OCI-LY7 (cell line): ENCODE results near the gene AOPEP. TPM values are rescaled to one million over a fixed set of nuclear protein-coding genes. Genes with fewer than 3 reads are reported as not detected.

Experiments used
- BruUV-seq: library from RNA; stranded (reverse); fragments of 400-500 nt; replicated peaks from 2 replicates; lab custom pipeline; 2021; lab: Mats Ljungman, UMichigan
- CTCF ChIA-PET: fragments of 300-600 bp; sonication (Branson Sonifier 250); formaldehyde crosslinking; loops from one replicate; lab custom pipeline; 2022; ENCODE audit warnings: antibody characterized with exemption; ENCODE audit not compliant: unreplicated experiment; lab: Charles Lee
- POLR2A ChIA-PET: fragments of 300-600 bp; sonication (Branson Sonifier 250); formaldehyde crosslinking; loops from one replicate; lab custom pipeline; 2022; ENCODE audit warnings: antibody characterized with exemption; lab: Charles Lee
- DNase-seq: peaks from one replicate; pipeline ENCODE4 v3.0.0-alpha.2; 2015; ENCODE audit warnings: low spot score
- H2AFZ ChIP-seq: fragments of 200-600 bp; sonication (generic), shearing (Covaris generic); 2 replicates; pipeline ENCODE4 v1.6.1; 2014; ENCODE audit warnings: mild to moderate bottlenecking, antibody characterized with exemption, low read length, moderate library complexity
- H3K27ac ChIP-seq: fragments of 200-600 bp; sonication (generic); 2 replicates; pipeline ENCODE4 v1.5.1; 2014; ENCODE audit warnings: mixed run types, low read depth, mild to moderate bottlenecking, moderate library complexity, low read length, inconsistent platforms; ENCODE audit not compliant: poor library complexity, severe bottlenecking
- H3K36me3 ChIP-seq: fragments of 200-600 bp; sonication (generic); 2 replicates; pipeline ENCODE4 v1.6.1; 2014; ENCODE audit warnings: mild to moderate bottlenecking, antibody characterized with exemption, low read length, moderate library complexity, mixed read lengths; ENCODE audit not compliant: insufficient read depth
- H3K4me1 ChIP-seq: fragments of 200-600 bp; sonication (generic); 2 replicates; pipeline ENCODE4 v1.5.1; 2014; ENCODE audit warnings: mild to moderate bottlenecking, low read length; ENCODE audit not compliant: insufficient read depth, poor library complexity, severe bottlenecking
- H3K4me2 ChIP-seq: fragments of 200-600 bp; sonication (generic); 2 replicates; pipeline ENCODE4 v1.6.1; 2014; ENCODE audit warnings: mild to moderate bottlenecking, low read length
- H3K4me3 ChIP-seq: fragments of 200-600 bp; sonication (generic); 2 replicates; pipeline ENCODE4 v1.5.1; 2014; ENCODE audit warnings: mild to moderate bottlenecking, low read depth, low read length; ENCODE audit not compliant: poor library complexity, severe bottlenecking
- H3K79me2 ChIP-seq: fragments of 200-600 bp; sonication (generic); 2 replicates; pipeline ENCODE4 v1.6.1; 2016; ENCODE audit warnings: low read depth, mild to moderate bottlenecking, low read length, moderate library complexity, mixed read lengths; ENCODE audit not compliant: insufficient read depth
- H3K9me2 ChIP-seq: fragments of 200-600 bp; sonication (generic); 2 replicates; pipeline ENCODE4 v1.6.1; 2016; ENCODE audit warnings: mild to moderate bottlenecking, low read length, mixed read lengths; ENCODE audit not compliant: insufficient read depth
- H3K9me3 ChIP-seq: fragments of 200-600 bp; sonication (generic); 2 replicates; pipeline ENCODE4 v1.6.1; 2014; ENCODE audit warnings: mild to moderate bottlenecking, mixed run types, low read length, mixed read lengths
- H4K20me1 ChIP-seq: fragments of 200-600 bp; sonication (generic); 2 replicates; pipeline ENCODE4 v1.6.1; 2014; ENCODE audit warnings: mild to moderate bottlenecking, antibody characterized with exemption, low read length, moderate library complexity, mixed read lengths; ENCODE audit not compliant: insufficient read depth
- CTCF ChIP-seq: fragments of 200-600 bp; sonication (generic); conservative IDR thresholded peaks from 2 replicates; pipeline ENCODE4 v1.5.1; 2014; ENCODE audit warnings: mild to moderate bottlenecking, antibody characterized with exemption, low read length, moderate library complexity, mixed read lengths
- EZH2phosphoT487 ChIP-seq: fragments of 200-600 bp; sonication (generic); IDR thresholded peaks from 2 replicates; pipeline ENCODE4 v1.6.1; 2018; ENCODE audit warnings: low read depth, borderline replicate concordance, mild to moderate bottlenecking, mixed run types, antibody characterized with exemption, low read length, moderate library complexity, mixed read lengths
- intact Hi-C: fragments of 100-400 bp; cut with micrococcal nuclease; formaldehyde crosslinking; loops from one replicate; pipeline ENCODE4 v1.10.0; 2022; ENCODE audit not compliant: unreplicated experiment
- total RNA-seq, 2 experiments: library from RNA; depleted of rRNA in 1 of 2; stranded (reverse); fragments of >200 nt in 1 of 2; shearing (Covaris generic) in 1 of 2; gene quantifications; 2 replicates each; pipeline ENCODE4 v1.2.3, GENCODE V29; 2014 to 2022

The AOPEP gene
- total RNA-seq, 2 experiments from 2014 or later = 17.3 to 24.3 TPM

- Histone ChIP-seq H3K9me3 (no peaks in the 10 kb centered on the region), H3K27ac (no peak overlapping the region), H3K4me2 (no peak overlapping the region; the same call in 1 of the 2 replicates), H3K4me3 (no peak overlapping the region), H3K79me2 (no peaks in the 10 kb centered on the region), H2AFZ (no peak overlapping the region), H3K36me3 (peaks cover 19% of the 10 kb centered on the region), H3K4me1 (no peaks in the 10 kb centered on the region), H3K9me2 (no peaks in the 10 kb centered on the region), H4K20me1 (no peaks in the 10 kb centered on the region)
- ChIA-PET POLR2A (interaction anchor here (0.5 to 1.0 kb wide), 4 partner anchors 8 to 231 kb away, joined by 3 to 4 read pairs (median 4); no protein-coding TSS in a partner anchor), CTCF (no interaction called here)
- intact Hi-C loops = no loop called here
- no TSS peak for BruUV-seq
- TF ChIP-seq EZH2phosphoT487 (no peak), CTCF (no peak)
- no peak for DNase-seq
Measured at GRCh38 chr9:94796687-94797086, 70.2 kb downstream of the AOPEP start.

- H4K20me1 ChIP-seq = no peaks in the 10 kb centered on the region
- TF ChIP-seq CTCF = no peak
- no peak for TF ChIP-seq EZH2phosphoT487
- no peak overlapping the region for H3K4me2 ChIP-seq
- no peak for DNase-seq
- no peaks in the 10 kb centered on the region for H3K9me3 ChIP-seq
- no peak overlapping the region for H3K27ac ChIP-seq
- H3K4me3 ChIP-seq = no peak overlapping the region
- intact Hi-C loops = no loop called here
- ChIA-PET POLR2A (no interaction called here), CTCF (no interaction called here)
- no peaks in the 10 kb centered on the region for H3K9me2 ChIP-seq
- peaks cover 18% of the 10 kb centered on the region for H3K36me3 ChIP-seq
- peaks cover 5% of the 10 kb centered on the region for H3K4me1 ChIP-seq
- no TSS peak for BruUV-seq
- no peak overlapping the region for H2AFZ ChIP-seq
- H3K79me2 ChIP-seq = no peaks in the 10 kb centered on the region
Measured at GRCh38 chr9:94798201-94798600, 71.7 kb downstream of the AOPEP start.

DNA sequence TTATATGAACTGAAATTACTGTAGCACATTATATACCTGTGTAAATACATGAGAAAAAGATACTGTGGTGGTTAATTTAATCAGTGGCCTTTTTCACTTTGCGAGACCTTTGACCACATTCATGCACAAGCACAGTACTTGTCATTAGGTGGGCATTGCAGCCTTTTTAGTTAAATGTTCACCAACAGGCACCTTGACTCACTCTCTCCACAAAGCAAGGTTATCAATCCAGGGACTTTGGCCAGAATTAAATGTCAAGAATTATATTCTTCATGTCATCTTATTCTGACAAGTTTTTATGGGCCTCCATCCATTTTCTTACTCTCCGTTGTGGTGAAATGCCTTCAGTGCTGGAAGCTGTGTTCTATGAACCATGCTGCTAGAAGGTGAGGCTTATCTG lies 72.2 kb downstream of the AOPEP start:
- Histone ChIP-seq H3K36me3 (peaks cover 15% of the 10 kb centered on the region), H3K79me2 (no peaks in the 10 kb centered on the region), H3K9me2 (no peaks in the 10 kb centered on the region), H4K20me1 (no peaks in the 10 kb centered on the region), H3K9me3 (no peaks in the 10 kb centered on the region), H2AFZ (no peak overlapping the region), H3K27ac (no peak overlapping the region), H3K4me2 (no peak overlapping the region), H3K4me3 (no peak overlapping the region), H3K4me1 (peaks cover 5% of the 10 kb centered on the region)
- TF ChIP-seq EZH2phosphoT487 (no peak), CTCF (no peak)
- ChIA-PET CTCF (no interaction called here), POLR2A (no interaction called here)
- no peak for DNase-seq
- BruUV-seq = no TSS peak
- intact Hi-C loops = no loop called here
